ENCODE results near the gene ASAP2.

DNA sequence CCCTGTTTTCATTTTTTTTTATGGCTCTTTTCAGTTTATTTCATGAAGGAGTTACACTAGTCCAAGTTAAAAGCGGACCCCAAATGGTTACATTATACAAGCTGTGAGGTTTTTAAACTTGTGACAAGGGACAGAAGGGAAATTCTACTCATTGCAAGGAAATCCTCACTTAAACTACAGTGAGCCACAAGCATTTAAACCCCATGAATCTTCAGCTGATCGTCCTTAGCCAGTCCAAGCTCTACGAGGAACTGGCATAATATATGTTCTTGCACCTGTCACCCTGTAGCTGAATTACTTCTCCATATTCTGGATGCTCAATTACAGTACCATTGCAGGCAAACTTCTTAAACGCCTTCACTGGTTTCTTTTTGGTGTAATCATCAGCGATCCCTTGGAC is 64.5 kb downstream of the ASAP2 start:
- TF ChIP-seq, protein P1, sequence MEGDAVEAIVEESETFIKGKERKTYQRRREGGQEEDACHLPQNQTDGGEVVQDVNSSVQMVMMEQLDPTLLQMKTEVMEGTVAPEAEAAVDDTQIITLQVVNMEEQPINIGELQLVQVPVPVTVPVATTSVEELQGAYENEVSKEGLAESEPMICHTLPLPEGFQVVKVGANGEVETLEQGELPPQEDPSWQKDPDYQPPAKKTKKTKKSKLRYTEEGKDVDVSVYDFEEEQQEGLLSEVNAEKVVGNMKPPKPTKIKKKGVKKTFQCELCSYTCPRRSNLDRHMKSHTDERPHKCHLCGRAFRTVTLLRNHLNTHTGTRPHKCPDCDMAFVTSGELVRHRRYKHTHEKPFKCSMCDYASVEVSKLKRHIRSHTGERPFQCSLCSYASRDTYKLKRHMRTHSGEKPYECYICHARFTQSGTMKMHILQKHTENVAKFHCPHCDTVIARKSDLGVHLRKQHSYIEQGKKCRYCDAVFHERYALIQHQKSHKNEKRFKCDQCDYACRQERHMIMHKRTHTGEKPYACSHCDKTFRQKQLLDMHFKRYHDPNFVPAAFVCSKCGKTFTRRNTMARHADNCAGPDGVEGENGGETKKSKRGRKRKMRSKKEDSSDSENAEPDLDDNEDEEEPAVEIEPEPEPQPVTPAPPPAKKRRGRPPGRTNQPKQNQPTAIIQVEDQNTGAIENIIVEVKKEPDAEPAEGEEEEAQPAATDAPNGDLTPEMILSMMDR (conservative IDR thresholded peaks at IDR 0.05; ENCODE audit: low read length), result no peak
- TF ChIP-seq EZH2phosphoT487 (IDR thresholded peaks at IDR 0.05; ENCODE audit: borderline replicate concordance), result no peak
